COLO668 (cell line): ENCODE measurements around the gene NTRK1.

Experiments used
- DNase-seq: peaks from one replicate; lab custom pipeline; 2025; ENCODE audit not compliant: unreplicated experiment; lab: John Stamatoyannopoulos, UW

NTRK1 gene

GRCh38 chr1:156860628-156861423 lies at the start of gene NTRK1:
Gene NTRK1 (plus strand): TSS chr1:156860865. CDS start chr1:156860935, 70 bp downstream.
- peak; percentile 80 for DNase-seq

- DNase-seq, result no peak
Measured at GRCh38 chr1:156811168-156811567, 49.5 kb upstream of the NTRK1 start.

- DNase-seq, result no peak
Measured at GRCh38 chr1:156812293-156812990, 48.2 kb upstream of the NTRK1 start.

GRCh38 chr1:156813298-156813697 lies 47.4 kb upstream of the NTRK1 start:
- no peak for DNase-seq

- peak; percentile 85 for DNase-seq
Measured at GRCh38 chr1:156813750-156814570, 46.7 kb upstream of the NTRK1 start.

- DNase-seq, result no peak
Measured at GRCh38 chr1:156814571-156815260, 45.9 kb upstream of the NTRK1 start.

GRCh38 chr1:156815307-156815826 lies 45.3 kb upstream of the NTRK1 start:
- DNase-seq, result no peak

- no peak for DNase-seq
Measured at GRCh38 chr1:156815961-156816422, 44.7 kb upstream of the NTRK1 start.

- DNase-seq, result no peak
Measured at GRCh38 chr1:156816561-156817328, 43.9 kb upstream of the NTRK1 start, which contains the start of gene SH2D2A. Gene SH2D2A (minus strand): TSS chr1:156816848. CDS start chr1:156816708, 140 bp downstream.

GRCh38 chr1:156821801-156822200 lies 38.9 kb upstream of the NTRK1 start:
- DNase-seq, result no peak

GRCh38 chr1:156822680-156823079 lies 38.0 kb upstream of the NTRK1 start:
- no peak for DNase-seq

- DNase-seq, result no peak
Measured at GRCh38 chr1:156823210-156823790, 37.4 kb upstream of the NTRK1 start.

- DNase-seq, result no peak
Measured at GRCh38 chr1:156826630-156827029, 34.0 kb upstream of the NTRK1 start.

- DNase-seq, result no peak
Measured at GRCh38 chr1:156828400-156829124, 32.1 kb upstream of the NTRK1 start.

- DNase-seq, result no peak
Measured at GRCh38 chr1:156832434-156832833, 28.2 kb upstream of the NTRK1 start.

GRCh38 chr1:156833603-156834002 lies 27.1 kb upstream of the NTRK1 start:
- DNase-seq, result no peak

GRCh38 chr1:156834322-156834721 lies 26.3 kb upstream of the NTRK1 start:
- DNase-seq, result no peak

GRCh38 chr1:156836041-156836654 lies 24.5 kb upstream of the NTRK1 start:
- DNase-seq, result no peak
